Measurements from ENCODE around the gene ASAP3.
A peak's percentile ranks its signal among the peaks of the same experiment; 100 is the strongest.

The ASAP3 gene

DNA sequence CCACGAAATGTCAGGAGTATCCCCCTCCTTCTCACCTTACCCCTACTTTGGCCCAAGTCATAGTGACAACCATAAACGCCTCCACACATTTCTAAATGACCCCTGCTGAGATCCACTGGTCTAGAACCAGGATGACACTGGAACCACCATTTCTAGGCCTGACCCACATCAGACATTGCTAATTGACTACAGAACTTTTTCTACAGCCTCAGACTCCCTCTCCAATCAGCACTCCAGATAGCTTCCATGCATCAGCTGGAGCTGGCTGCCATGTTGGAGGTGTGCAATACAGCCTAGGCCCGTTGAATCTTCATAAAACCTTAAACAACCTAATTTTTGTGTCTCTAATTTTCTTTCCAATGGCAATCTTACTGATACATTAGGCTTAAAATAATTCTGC is 78.0 kb downstream of the ASAP3 start:
- Histone ChIP-seq H3K36me3 (ENCODE audit: control insufficient read depth in 1 of 2, insufficient read depth in 2 of 2, low read depth in 1 of 2, low read length in 2 of 2) (peaks cover 0 to 51% of the 10 kb centered on the region in 2 experiments), H4K91ac (ENCODE audit: low read length) (no peak overlapping the region), H3K4me3 (ENCODE audit: insufficient read depth in 1 of 2, low read depth in 1 of 2, low read length in 2 of 2) (no peak overlapping the region), H2AFZ (ENCODE audit: low read depth, low read length) (no peak overlapping the region), H3K23ac (ENCODE audit: low read length in 2 of 2) (no peak overlapping the region), H3K4me1 (ENCODE audit: control insufficient read depth, insufficient read depth, low read depth, low read length) (peaks cover 18% of the 10 kb centered on the region), H3K9me3 (ENCODE audit: control insufficient read depth, low read length) (no peaks in the 10 kb centered on the region), H3K27ac (ENCODE audit: low read length, poor library complexity, severe bottlenecking) (no peak overlapping the region), H3K27me3 (ENCODE audit: control insufficient read depth in 1 of 2, insufficient read depth in 1 of 2, low read length in 2 of 2) (no peaks in the 10 kb centered on the region), H2BK5ac (ENCODE audit: low read depth, low read length, poor library complexity, severe bottlenecking) (no peak overlapping the region), H2BK15ac (ENCODE audit: low read depth, poor library complexity, severe bottlenecking) (no peak overlapping the region), H2BK12ac (ENCODE audit: low read length in 2 of 2) (no peak overlapping the region), H3K4ac (ENCODE audit: low read depth in 1 of 2, low read length in 2 of 2) (no peak overlapping the region), H3K9ac (ENCODE audit: low read length) (no peak overlapping the region), H2BK120ac (ENCODE audit: low read depth, low read length) (no peak overlapping the region), H3K79me1 (replicated peaks; ENCODE audit: low read length, poor library complexity, severe bottlenecking) (peaks cover 2% of the 10 kb centered on the region), H3K18ac (ENCODE audit: low read depth in 1 of 2, low read length in 2 of 2) (no peak overlapping the region), H3K4me2 (ENCODE audit: low read length, poor library complexity, severe bottlenecking) (no peak overlapping the region), H3K14ac (ENCODE audit: low read length in 2 of 2) (no peak overlapping the region), H4K8ac (ENCODE audit: low read length) (no peak overlapping the region), H2AK5ac (ENCODE audit: low read length, severe bottlenecking) (no peak overlapping the region)
- DNase-seq, result no peak
- 83% methylated on average over 3 of the region's 3 CpGs for WGBS

DNA sequence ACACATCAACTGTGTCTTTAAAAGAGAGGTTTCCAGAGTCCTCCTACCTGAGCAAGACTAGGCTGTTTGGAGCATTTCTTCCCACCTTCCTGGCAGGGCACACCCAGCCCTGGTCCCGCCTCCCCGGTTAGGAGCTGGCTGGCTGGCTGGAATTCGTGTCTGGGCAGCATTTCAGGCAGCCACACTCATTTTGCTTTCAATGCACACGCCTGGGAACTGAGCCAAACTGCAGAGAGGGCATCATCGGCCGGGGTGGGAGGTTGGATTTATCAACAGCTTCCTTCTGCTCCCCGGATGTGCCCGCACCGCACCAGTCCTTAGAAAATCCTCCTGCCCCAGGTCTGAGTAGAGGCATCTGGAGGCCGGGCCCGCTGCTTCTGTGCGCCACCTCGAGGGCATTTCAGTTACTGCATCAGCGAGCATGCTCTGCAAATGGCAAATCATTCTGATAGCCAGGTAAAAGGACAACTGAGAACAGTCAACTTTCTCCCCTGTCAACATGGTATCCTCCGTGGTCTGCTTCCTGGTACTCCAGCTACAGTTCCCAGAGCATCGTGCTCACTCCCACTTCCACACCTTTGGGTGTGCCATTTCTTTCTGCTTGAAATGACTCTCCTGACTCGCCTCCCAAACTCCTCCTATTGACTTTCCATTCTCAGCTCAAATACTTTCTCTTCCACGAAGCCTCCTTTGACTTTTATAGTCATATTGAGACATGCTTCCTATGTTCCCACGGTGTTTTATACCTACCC is 80.1 kb downstream of the ASAP3 start:
- Histone ChIP-seq H3K14ac (ENCODE audit: low read length in 2 of 2) (no peak overlapping the region), H4K91ac (ENCODE audit: low read length) (peak overlapping the region; percentile 85), H3K18ac (ENCODE audit: low read depth in 1 of 2, low read length in 2 of 2) (peak overlapping the region in 1 of 2 experiments; percentile 72), H3K4me1 (ENCODE audit: control insufficient read depth, insufficient read depth, low read depth, low read length) (peaks cover 14% of the 10 kb centered on the region), H3K79me1 (replicated peaks; ENCODE audit: low read length, poor library complexity, severe bottlenecking) (peaks cover 2% of the 10 kb centered on the region), H3K9me3 (ENCODE audit: control insufficient read depth, low read length) (no peaks in the 10 kb centered on the region), H3K4ac (ENCODE audit: low read depth in 1 of 2, low read length in 2 of 2) (peak overlapping the region in 1 of 2 experiments; percentile 73), H2AK5ac (ENCODE audit: low read length, severe bottlenecking) (no peak overlapping the region), H2BK120ac (ENCODE audit: low read depth, low read length) (no peak overlapping the region), H3K36me3 (ENCODE audit: control insufficient read depth in 1 of 2, insufficient read depth in 2 of 2, low read depth in 1 of 2, low read length in 2 of 2) (peaks cover 0 to 40% of the 10 kb centered on the region in 2 experiments), H3K27me3 (ENCODE audit: control insufficient read depth in 1 of 2, insufficient read depth in 1 of 2, low read length in 2 of 2) (no peaks in the 10 kb centered on the region), H2AFZ (ENCODE audit: low read depth, low read length) (peak overlapping the region; percentile 64), H2BK5ac (ENCODE audit: low read depth, low read length, poor library complexity, severe bottlenecking) (peak overlapping the region; percentile 53), H3K23ac (ENCODE audit: low read length in 2 of 2) (no peak overlapping the region), H3K27ac (ENCODE audit: low read length, poor library complexity, severe bottlenecking) (peak overlapping the region; percentile 97), H3K9ac (ENCODE audit: low read length) (peak overlapping the region; percentile 68), H2BK12ac (ENCODE audit: low read length in 2 of 2) (peak overlapping the region; percentile 68 to 92), H3K4me3 (ENCODE audit: insufficient read depth in 1 of 2, low read depth in 1 of 2, low read length in 2 of 2) (no peak overlapping the region), H4K8ac (ENCODE audit: low read length) (peak overlapping the region; percentile 45), H2BK15ac (ENCODE audit: low read depth, poor library complexity, severe bottlenecking) (no peak overlapping the region), H3K4me2 (ENCODE audit: low read length, poor library complexity, severe bottlenecking) (peak overlapping the region; percentile 3)
- WGBS, result 9% methylated on average over 19 of the region's 19 CpGs
- peak; percentile 92 for DNase-seq

DNA sequence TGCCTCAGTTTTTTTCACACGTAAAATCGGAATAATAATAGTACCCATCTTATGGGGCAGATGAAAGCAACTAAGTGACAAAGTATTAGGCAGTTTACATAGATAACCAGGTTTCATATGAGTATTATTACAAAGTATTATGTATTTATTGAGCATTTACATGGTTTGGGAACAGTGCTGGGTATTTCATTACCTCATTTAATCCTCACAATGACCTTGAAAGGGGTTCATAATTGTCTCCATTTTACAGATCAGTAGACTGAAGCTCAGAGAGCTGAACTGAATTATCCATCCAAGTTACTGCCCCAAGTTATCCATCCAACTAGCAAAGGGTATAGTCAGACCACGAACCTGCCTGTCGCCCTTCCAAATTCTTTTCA is 80.6 kb downstream of the ASAP3 start:
- 83% methylated on average over 2 of the region's 4 CpGs for WGBS

DNA sequence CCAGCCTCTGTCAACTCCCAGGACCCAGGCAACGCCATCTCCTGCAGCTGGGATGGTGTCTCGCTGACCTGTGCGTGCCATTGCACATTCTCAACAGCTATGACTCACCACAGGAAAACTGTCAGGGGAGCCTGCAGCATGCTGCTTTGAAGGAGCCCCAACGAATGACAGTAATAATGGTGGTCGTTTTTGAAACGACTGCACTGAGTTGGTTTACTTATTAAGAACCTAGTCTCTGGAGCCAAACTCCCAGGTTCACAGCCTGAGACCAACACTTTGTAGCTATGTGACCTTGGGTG is 81.0 kb downstream of the ASAP3 start:
- Histone ChIP-seq H3K4me1 (ENCODE audit: control insufficient read depth, insufficient read depth, low read depth, low read length) (peaks cover 14% of the 10 kb centered on the region), H2AK5ac (ENCODE audit: low read length, severe bottlenecking) (no peak overlapping the region), H3K79me1 (replicated peaks; ENCODE audit: low read length, poor library complexity, severe bottlenecking) (peaks cover 2% of the 10 kb centered on the region), H2BK12ac (ENCODE audit: low read length in 2 of 2) (no peak overlapping the region), H4K91ac (ENCODE audit: low read length) (no peak overlapping the region), H3K4me3 (ENCODE audit: insufficient read depth in 1 of 2, low read depth in 1 of 2, low read length in 2 of 2) (no peak overlapping the region), H3K23ac (ENCODE audit: low read length in 2 of 2) (no peak overlapping the region), H2BK120ac (ENCODE audit: low read depth, low read length) (no peak overlapping the region), H3K27ac (ENCODE audit: low read length, poor library complexity, severe bottlenecking) (peak overlapping the region; percentile 97), H3K9me3 (ENCODE audit: control insufficient read depth, low read length) (no peaks in the 10 kb centered on the region), H3K4me2 (ENCODE audit: low read length, poor library complexity, severe bottlenecking) (no peak overlapping the region), H3K9ac (ENCODE audit: low read length) (peak overlapping the region; percentile 40), H3K4ac (ENCODE audit: low read depth in 1 of 2, low read length in 2 of 2) (no peak overlapping the region), H2BK5ac (ENCODE audit: low read depth, low read length, poor library complexity, severe bottlenecking) (no peak overlapping the region), H2AFZ (ENCODE audit: low read depth, low read length) (no peak overlapping the region), H4K8ac (ENCODE audit: low read length) (no peak overlapping the region), H3K14ac (ENCODE audit: low read length in 2 of 2) (no peak overlapping the region), H3K18ac (ENCODE audit: low read depth in 1 of 2, low read length in 2 of 2) (peak overlapping the region in 1 of 2 experiments; percentile 79), H2BK15ac (ENCODE audit: low read depth, poor library complexity, severe bottlenecking) (no peak overlapping the region), H3K36me3 (ENCODE audit: control insufficient read depth in 1 of 2, insufficient read depth in 2 of 2, low read depth in 1 of 2, low read length in 2 of 2) (peaks cover 0 to 34% of the 10 kb centered on the region in 2 experiments), H3K27me3 (ENCODE audit: control insufficient read depth in 1 of 2, insufficient read depth in 1 of 2, low read length in 2 of 2) (no peaks in the 10 kb centered on the region)
- 2% methylated on average over 6 of the region's 6 CpGs for WGBS
- DNase-seq, result peak; percentile 96

More for the DNA sequence above, 80.6 kb downstream of the ASAP3 start:
- peak overlapping the region in 1 of 2 experiments; percentile 16 for H3K18ac ChIP-seq (ENCODE audit: low read depth in 1 of 2, low read length in 2 of 2)
- H3K4ac ChIP-seq (ENCODE audit: low read depth in 1 of 2, low read length in 2 of 2), result no peak overlapping the region
- H3K36me3 ChIP-seq (ENCODE audit: control insufficient read depth in 1 of 2, insufficient read depth in 2 of 2, low read depth in 1 of 2, low read length in 2 of 2), result peaks cover 0 to 34% of the 10 kb centered on the region in 2 experiments
- H2AK5ac ChIP-seq (ENCODE audit: low read length, severe bottlenecking), result no peak overlapping the region
- peaks cover 2% of the 10 kb centered on the region for H3K79me1 ChIP-seq (replicated peaks; ENCODE audit: low read length, poor library complexity, severe bottlenecking)
- no peak overlapping the region for H3K4me3 ChIP-seq (ENCODE audit: insufficient read depth in 1 of 2, low read depth in 1 of 2, low read length in 2 of 2)
- H2AFZ ChIP-seq (ENCODE audit: low read depth, low read length), result no peak overlapping the region
- H3K4me2 ChIP-seq (ENCODE audit: low read length, poor library complexity, severe bottlenecking), result peak overlapping the region; percentile 3
- peaks cover 14% of the 10 kb centered on the region for H3K4me1 ChIP-seq (ENCODE audit: control insufficient read depth, insufficient read depth, low read depth, low read length)
- no peak for DNase-seq
- no peaks in the 10 kb centered on the region for H3K27me3 ChIP-seq (ENCODE audit: control insufficient read depth in 1 of 2, insufficient read depth in 1 of 2, low read length in 2 of 2)
- peak overlapping the region; percentile 40 for H3K9ac ChIP-seq (ENCODE audit: low read length)
- H4K8ac ChIP-seq (ENCODE audit: low read length), result peak overlapping the region; percentile 5
- no peak overlapping the region for H3K14ac ChIP-seq (ENCODE audit: low read length in 2 of 2)
- H3K23ac ChIP-seq (ENCODE audit: low read length in 2 of 2), result no peak overlapping the region
- no peak overlapping the region for H4K91ac ChIP-seq (ENCODE audit: low read length)
- peak overlapping the region; percentile 97 for H3K27ac ChIP-seq (ENCODE audit: low read length, poor library complexity, severe bottlenecking)
- H2BK12ac ChIP-seq (ENCODE audit: low read length in 2 of 2), result peak overlapping the region; percentile 33 to 92
- H2BK15ac ChIP-seq (ENCODE audit: low read depth, poor library complexity, severe bottlenecking), result no peak overlapping the region
- H3K9me3 ChIP-seq (ENCODE audit: control insufficient read depth, low read length), result no peaks in the 10 kb centered on the region
- no peak overlapping the region for H2BK120ac ChIP-seq (ENCODE audit: low read depth, low read length)
- H2BK5ac ChIP-seq (ENCODE audit: low read depth, low read length, poor library complexity, severe bottlenecking), result peak overlapping the region; percentile 53

All from mesenchymal stem cell (in vitro differentiated cells and primary cell).